GM23338 (cell line): ENCODE data around the gene WRAP53. TPM values are rescaled to one million over a fixed set of nuclear protein-coding genes. Genes with fewer than 3 reads are reported as not detected.

Experiments
- CREB1 ChIP-seq: fragments of 250-450 bp; sonication (Bioruptor Pico); IDR thresholded peaks from 2 replicates; pipeline ENCODE4 v1.5.0; 2020; ENCODE audit warnings: low read depth, mild to moderate bottlenecking, moderate library complexity
- EZH2 ChIP-seq: fragments of 200-600 bp; sonication (generic); IDR thresholded peaks from one replicate; pipeline ENCODE4 v1.8.0; 2017; ENCODE audit warnings: antibody characterized with exemption, mild to moderate bottlenecking, low read depth; ENCODE audit not compliant: unreplicated experiment
- EZH2phosphoT487 ChIP-seq: fragments of 200-600 bp; sonication (generic); IDR thresholded peaks from one replicate; pipeline ENCODE4 v1.8.1; 2018; ENCODE audit warnings: antibody characterized with exemption; ENCODE audit not compliant: unreplicated experiment
- JUNB ChIP-seq: IDR thresholded peaks from one replicate; pipeline ENCODE4 v1.6.1; 2016; ENCODE audit warnings: antibody characterized with exemption; ENCODE audit not compliant: unreplicated experiment
- NANOG ChIP-seq: IDR thresholded peaks from 2 replicates; pipeline ENCODE4 v1.6.1; 2016; ENCODE audit warnings: antibody characterized with exemption, borderline replicate concordance
- POLR2AphosphoS5 ChIP-seq: IDR thresholded peaks from 2 replicates; pipeline ENCODE4 v1.6.1; 2016; ENCODE audit warnings: antibody characterized with exemption, low read depth
- STAT1 ChIP-seq: IDR thresholded peaks from one replicate; pipeline ENCODE4 v1.6.1; 2016; ENCODE audit warnings: antibody characterized with exemption; ENCODE audit not compliant: unreplicated experiment
- ZNF114 ChIP-seq: fragments of 250-450 bp; sonication (Bioruptor Pico); IDR thresholded peaks from 2 replicates; pipeline ENCODE4 v1.5.0; 2020; ENCODE audit warnings: mild to moderate bottlenecking, moderate library complexity
- ZNF331 ChIP-seq: fragments of 250-450 bp; sonication (Bioruptor Pico); IDR thresholded peaks from 2 replicates; pipeline ENCODE4 v1.5.0; 2020; ENCODE audit warnings: low read depth, mild to moderate bottlenecking, moderate library complexity
- ZNF462 ChIP-seq: fragments of 250-450 bp; sonication (Bioruptor Pico); IDR thresholded peaks from 2 replicates; pipeline ENCODE4 v1.5.0; 2020; ENCODE audit warnings: mild to moderate bottlenecking, moderate library complexity
- polyA plus RNA-seq: library from polyadenylated mRNA; unstranded; fragments of >200 nt; fragmentation: Nextera tagmentation; extraction: Ambion mirVana; gene quantifications from 2 replicates; pipeline ENCODE4 v1.2.1, GENCODE V29; 2016
- total RNA-seq: library from RNA; depleted of rRNA; stranded (reverse); fragments of >200 nt; shearing (Covaris generic); gene quantifications from 2 replicates; pipeline ENCODE4 v1.2.3, GENCODE V29; 2014
- TF ChIP-seq, protein P1 (sequence below): IDR thresholded peaks from one replicate; pipeline ENCODE4 v1.6.1; 2018; ENCODE audit warnings: antibody characterized with exemption; ENCODE audit not compliant: unreplicated experiment

Gene WRAP53
- total and polyA plus RNA-seq, 2 experiments from 2014 or later: 28.1 to 33.3 TPM

- no peak for TF ChIP-seq ZNF462 (CRISPR knock-in tag)
- no peak for TF ChIP-seq EZH2phosphoT487
- no peak for TF ChIP-seq ZNF331 (CRISPR knock-in tag)
- no peak for TF ChIP-seq STAT1
- TF ChIP-seq EZH2: no peak
- no peak for TF ChIP-seq CREB1 (CRISPR knock-in tag)
- TF ChIP-seq NANOG: no peak
- no peak for TF ChIP-seq JUNB
- no peak for TF ChIP-seq POLR2AphosphoS5
- TF ChIP-seq, protein P1, sequence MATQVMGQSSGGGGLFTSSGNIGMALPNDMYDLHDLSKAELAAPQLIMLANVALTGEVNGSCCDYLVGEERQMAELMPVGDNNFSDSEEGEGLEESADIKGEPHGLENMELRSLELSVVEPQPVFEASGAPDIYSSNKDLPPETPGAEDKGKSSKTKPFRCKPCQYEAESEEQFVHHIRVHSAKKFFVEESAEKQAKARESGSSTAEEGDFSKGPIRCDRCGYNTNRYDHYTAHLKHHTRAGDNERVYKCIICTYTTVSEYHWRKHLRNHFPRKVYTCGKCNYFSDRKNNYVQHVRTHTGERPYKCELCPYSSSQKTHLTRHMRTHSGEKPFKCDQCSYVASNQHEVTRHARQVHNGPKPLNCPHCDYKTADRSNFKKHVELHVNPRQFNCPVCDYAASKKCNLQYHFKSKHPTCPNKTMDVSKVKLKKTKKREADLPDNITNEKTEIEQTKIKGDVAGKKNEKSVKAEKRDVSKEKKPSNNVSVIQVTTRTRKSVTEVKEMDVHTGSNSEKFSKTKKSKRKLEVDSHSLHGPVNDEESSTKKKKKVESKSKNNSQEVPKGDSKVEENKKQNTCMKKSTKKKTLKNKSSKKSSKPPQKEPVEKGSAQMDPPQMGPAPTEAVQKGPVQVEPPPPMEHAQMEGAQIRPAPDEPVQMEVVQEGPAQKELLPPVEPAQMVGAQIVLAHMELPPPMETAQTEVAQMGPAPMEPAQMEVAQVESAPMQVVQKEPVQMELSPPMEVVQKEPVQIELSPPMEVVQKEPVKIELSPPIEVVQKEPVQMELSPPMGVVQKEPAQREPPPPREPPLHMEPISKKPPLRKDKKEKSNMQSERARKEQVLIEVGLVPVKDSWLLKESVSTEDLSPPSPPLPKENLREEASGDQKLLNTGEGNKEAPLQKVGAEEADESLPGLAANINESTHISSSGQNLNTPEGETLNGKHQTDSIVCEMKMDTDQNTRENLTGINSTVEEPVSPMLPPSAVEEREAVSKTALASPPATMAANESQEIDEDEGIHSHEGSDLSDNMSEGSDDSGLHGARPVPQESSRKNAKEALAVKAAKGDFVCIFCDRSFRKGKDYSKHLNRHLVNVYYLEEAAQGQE: no peak
- TF ChIP-seq ZNF114 (CRISPR knock-in tag): no peak
Measured at GRCh38 chr17:7717756-7718350, 29.6 kb downstream of the WRAP53 start (continued).
